KMS-11 (cell line): ENCODE results near the gene PTPRN2.

Experiments
- H2AFZ ChIP-seq: fragments of 200-600 bp; sonication (generic); 2 replicates; pipeline ENCODE4 v1.6.1; 2016; ENCODE audit warnings: antibody characterized with exemption, mixed run types, low read depth
- H3K27ac ChIP-seq: fragments of 200-600 bp; sonication (generic); 2 replicates; pipeline ENCODE4 v1.6.1; 2016; ENCODE audit warnings: mild to moderate bottlenecking, mixed run types
- H3K27me3 ChIP-seq: fragments of 200-600 bp; sonication (generic); 2 replicates; pipeline ENCODE4 v1.6.1; 2017; ENCODE audit warnings: mild to moderate bottlenecking, low read depth, mixed run types, moderate library complexity; ENCODE audit not compliant: insufficient read depth
- H3K36me3 ChIP-seq: fragments of 200-600 bp; sonication (generic); 2 replicates; pipeline ENCODE4 v1.6.1; 2017; ENCODE audit warnings: mild to moderate bottlenecking, mixed run types; ENCODE audit not compliant: insufficient read depth
- H3K4me1 ChIP-seq: fragments of 200-600 bp; sonication (generic); 2 replicates; pipeline ENCODE4 v1.6.1; 2016; ENCODE audit warnings: mild to moderate bottlenecking, low read depth, mixed run types; ENCODE audit not compliant: poor library complexity, severe bottlenecking
- H3K4me2 ChIP-seq: fragments of 200-600 bp; sonication (generic); 2 replicates; pipeline ENCODE4 v1.7.0; 2016; ENCODE audit warnings: mild to moderate bottlenecking, mixed run types
- H3K4me3 ChIP-seq: fragments of 200-600 bp; sonication (generic); IDR thresholded peaks from 2 replicates; pipeline ENCODE4 v1.6.1; 2017; ENCODE audit warnings: low read depth, low read length, mixed read lengths; ENCODE audit not compliant: insufficient read depth
- H3K79me2 ChIP-seq: fragments of 200-600 bp; sonication (generic); 2 replicates; pipeline ENCODE4 v1.6.1; 2016; ENCODE audit warnings: low read depth, mixed run types; ENCODE audit not compliant: insufficient read depth
- H3K9ac ChIP-seq: fragments of 200-600 bp; sonication (generic); 2 replicates; pipeline ENCODE4 v1.6.1; 2016; ENCODE audit warnings: mild to moderate bottlenecking, mixed run types
- H4K20me1 ChIP-seq: fragments of 200-600 bp; sonication (generic); 2 replicates; pipeline ENCODE4 v1.6.1; 2016; ENCODE audit warnings: mild to moderate bottlenecking, mixed run types; ENCODE audit not compliant: insufficient read depth
- CTCF ChIP-seq: fragments of 200-600 bp; sonication (generic); conservative IDR thresholded peaks from 2 replicates; pipeline ENCODE4 v1.6.1; 2017; ENCODE audit warnings: low read depth, mild to moderate bottlenecking, antibody characterized with exemption, low read length, moderate library complexity, mixed read lengths

PTPRN2 gene

GRCh38 chr7:158548726-158549125 is 38.9 kb downstream of the PTPRN2 start:
- H3K9ac ChIP-seq: no peak overlapping the region
- H3K4me1 ChIP-seq: no peaks in the 10 kb centered on the region
- H3K4me2 ChIP-seq: no peak overlapping the region
- H2AFZ ChIP-seq: no peak overlapping the region
- H3K4me3 ChIP-seq: no peak overlapping the region
- no peaks in the 10 kb centered on the region for H3K79me2 ChIP-seq
- no peaks in the 10 kb centered on the region for H3K36me3 ChIP-seq
- no peak for TF ChIP-seq CTCF
- no peak overlapping the region for H3K27ac ChIP-seq
- H4K20me1 ChIP-seq: no peaks in the 10 kb centered on the region
- peaks cover 54% of the 10 kb centered on the region for H3K27me3 ChIP-seq

DNA sequence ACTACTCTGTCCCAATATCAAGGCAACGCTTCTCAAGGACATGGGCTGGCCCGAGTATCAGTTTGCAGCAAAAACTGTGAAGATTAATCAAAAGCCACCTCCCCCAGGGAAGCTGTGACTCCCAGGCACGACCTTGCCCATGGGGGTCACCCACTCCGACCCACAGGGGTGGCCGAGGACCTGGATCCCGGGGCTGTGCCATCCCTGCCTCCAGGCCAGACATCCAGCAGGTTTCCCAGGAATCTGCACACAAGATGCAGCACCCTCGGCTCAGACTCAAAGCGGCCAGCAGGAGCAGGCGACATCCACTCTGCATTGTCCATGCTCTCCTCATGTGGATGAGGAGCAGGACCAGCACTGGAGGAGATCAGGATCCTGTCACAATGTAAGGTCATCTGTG is 39.8 kb downstream of the PTPRN2 start:
- no peaks in the 10 kb centered on the region for H4K20me1 ChIP-seq
- H3K79me2 ChIP-seq: no peaks in the 10 kb centered on the region
- H3K4me2 ChIP-seq: no peak overlapping the region
- no peaks in the 10 kb centered on the region for H3K4me1 ChIP-seq
- H3K27me3 ChIP-seq: peaks cover 63% of the 10 kb centered on the region
- H2AFZ ChIP-seq: no peak overlapping the region
- H3K36me3 ChIP-seq: no peaks in the 10 kb centered on the region
- TF ChIP-seq CTCF: no peak
- H3K27ac ChIP-seq: no peak overlapping the region
- H3K9ac ChIP-seq: no peak overlapping the region
- no peak overlapping the region for H3K4me3 ChIP-seq

DNA sequence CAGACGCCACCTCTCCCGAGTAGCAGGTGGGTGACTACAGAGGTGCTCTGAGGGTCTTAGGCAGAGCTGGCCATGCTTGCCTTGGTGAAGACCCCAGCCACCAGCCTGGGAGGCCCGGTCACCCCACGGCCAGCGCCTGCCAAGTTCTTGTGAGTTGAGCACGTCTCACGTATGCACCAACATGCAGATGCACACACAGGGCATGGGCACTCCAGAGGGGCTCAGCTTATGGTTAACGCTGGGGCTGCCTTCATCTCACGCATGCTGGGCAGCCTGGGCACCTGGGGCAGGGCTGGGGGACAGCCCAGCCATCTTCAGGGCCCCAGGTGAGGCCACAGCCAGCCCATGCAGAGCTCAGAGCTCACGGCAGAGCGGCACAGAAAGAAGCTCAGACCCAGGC is 41.0 kb downstream of the PTPRN2 start:
- H3K27ac ChIP-seq: no peak overlapping the region
- H3K9ac ChIP-seq: no peak overlapping the region
- H3K36me3 ChIP-seq: no peaks in the 10 kb centered on the region
- H3K4me1 ChIP-seq: no peaks in the 10 kb centered on the region
- TF ChIP-seq CTCF: no peak
- H3K79me2 ChIP-seq: no peaks in the 10 kb centered on the region
- no peaks in the 10 kb centered on the region for H4K20me1 ChIP-seq
- H3K27me3 ChIP-seq: peaks cover 72% of the 10 kb centered on the region
- H3K4me2 ChIP-seq: no peak overlapping the region
- no peak overlapping the region for H2AFZ ChIP-seq
- H3K4me3 ChIP-seq: no peak overlapping the region

- H3K4me3 ChIP-seq: no peak overlapping the region
- H3K9ac ChIP-seq: no peak overlapping the region
- H3K27ac ChIP-seq: no peak overlapping the region
- no peak overlapping the region for H2AFZ ChIP-seq
- H3K4me1 ChIP-seq: no peaks in the 10 kb centered on the region
- H3K4me2 ChIP-seq: no peak overlapping the region
- H3K79me2 ChIP-seq: no peaks in the 10 kb centered on the region
- no peaks in the 10 kb centered on the region for H3K36me3 ChIP-seq
- peaks cover 76% of the 10 kb centered on the region for H3K27me3 ChIP-seq
- no peak for TF ChIP-seq CTCF
- no peaks in the 10 kb centered on the region for H4K20me1 ChIP-seq
Observed at GRCh38 chr7:158546214-158546613, 41.4 kb downstream of the PTPRN2 start.

- Histone ChIP-seq H3K4me2 (no peak overlapping the region), H2AFZ (no peak overlapping the region), H3K27ac (no peak overlapping the region), H3K9ac (no peak overlapping the region), H3K36me3 (no peaks in the 10 kb centered on the region), H3K4me3 (no peak overlapping the region), H3K79me2 (no peaks in the 10 kb centered on the region), H4K20me1 (no peaks in the 10 kb centered on the region), H3K27me3 (peaks cover 72% of the 10 kb centered on the region), H3K4me1 (no peaks in the 10 kb centered on the region)
- TF ChIP-seq CTCF: no peak
Observed at GRCh38 chr7:158544708-158545107, 42.9 kb downstream of the PTPRN2 start.
